GM12878 (cell line): Measurements from ENCODE around the gene FBXL19. TPM values are rescaled to one million over a fixed set of nuclear protein-coding genes. Genes with fewer than 3 reads are reported as not detected.
A peak's percentile ranks its signal among the peaks of the same experiment; 100 is the strongest.

ENCODE experiments used
- ATAC-seq: fragments of 200-7000 bp; cut with Tn5 transposase; 3 replicates; pipeline ENCODE4 v1.9.1; 2020; ENCODE audit warnings: mild to moderate bottlenecking, moderate library complexity
- BruUV-seq: library from RNA; stranded (reverse); fragments of 400-500 nt; replicated peaks from 2 replicates; lab custom pipeline; 2021; lab: Mats Ljungman, UMichigan
- CTCF ChIA-PET: fragments of 300-600 bp; sonication (Branson Sonifier 250); formaldehyde crosslinking; extraction: SDS; loops from one replicate; lab custom pipeline; 2021; ENCODE audit warnings: inconsistent platforms; lab: Yijun Ruan, JAX
- POLR2A ChIA-PET: fragments of 350-600 bp; formaldehyde crosslinking; extraction: SDS; loops from one replicate; lab custom pipeline; 2021; ENCODE audit warnings: inconsistent platforms; lab: Charles Lee
- RAD21 ChIA-PET: fragments of 300-600 bp; sonication (Branson Sonifier 250); formaldehyde crosslinking; loops from one replicate; lab custom pipeline; 2023; ENCODE audit warnings: antibody characterized with exemption; ENCODE audit not compliant: unreplicated experiment; lab: Charles Lee
- SMC1A ChIA-PET: fragments of 300-600 bp; sonication (Branson Sonifier 250); formaldehyde crosslinking; loops from one replicate; lab custom pipeline; 2023; ENCODE audit not compliant: unreplicated experiment, uncharacterized antibody; lab: Charles Lee
- DNase-seq: peaks from one replicate; pipeline ENCODE4 v3.0.0-alpha.2; 2011; ENCODE audit warnings: low read depth, low spot score
- FAIRE-seq: peaks from 3 replicates; lab custom pipeline; 2011; peaks lifted over from hg19 to GRCh38; lab: Jason Lieb, UNC
- H2AFZ ChIP-seq: 2 replicates; pipeline ENCODE4 v1.6.0; 2011; ENCODE audit warnings: low read depth, low read length, control low read depth; ENCODE audit not compliant: control insufficient read depth
- H3K27ac ChIP-seq: 2 replicates; pipeline ENCODE4 v1.5.1; 2011; ENCODE audit warnings: control low read depth; ENCODE audit not compliant: control insufficient read depth, insufficient read depth
- H3K27me3 ChIP-seq, 2 experiments: replicated peaks in 1 of 2; 2 replicates each; pipeline versions ENCODE4 v1.6.0 to v1.6.1; 2011; ENCODE audit warnings: low read length in 1 of 2; ENCODE audit not compliant: control insufficient read depth in 2 of 2, insufficient read depth in 2 of 2
- H3K36me3 ChIP-seq, 2 experiments: 2 replicates each; pipeline ENCODE4 v1.5.1; 2011; ENCODE audit warnings: low read length in 1 of 2; ENCODE audit not compliant: control insufficient read depth in 2 of 2, insufficient read depth in 2 of 2
- H3K4me1 ChIP-seq: 2 replicates; pipeline ENCODE4 v1.6.1; 2011; ENCODE audit warnings: mild to moderate bottlenecking, low read length, moderate library complexity, mixed read lengths; ENCODE audit not compliant: control insufficient read depth, insufficient read depth
- H3K4me2 ChIP-seq: 2 replicates; pipeline ENCODE4 v1.6.0; 2011; ENCODE audit warnings: control low read depth; ENCODE audit not compliant: control insufficient read depth, insufficient read depth
- H3K4me3 ChIP-seq: fragments of 200-600 bp; sonication (generic); 2 replicates; pipeline ENCODE4 v1.5.1; 2016
- H3K79me2 ChIP-seq: 2 replicates; pipeline ENCODE4 v1.6.0; 2011; ENCODE audit warnings: low read length; ENCODE audit not compliant: control insufficient read depth, insufficient read depth
- H3K9ac ChIP-seq: 2 replicates; pipeline ENCODE4 v1.8.0; 2011; ENCODE audit warnings: low read length, control low read depth, mixed read lengths; ENCODE audit not compliant: control insufficient read depth, insufficient read depth
- H3K9me3 ChIP-seq: replicated peaks from 3 replicates; pipeline ENCODE4 v1.5.1; 2011; ENCODE audit warnings: mild to moderate bottlenecking, low read length; ENCODE audit not compliant: control insufficient read depth, insufficient read depth
- H4K20me1 ChIP-seq: 2 replicates; pipeline ENCODE4 v1.6.0; 2011; ENCODE audit not compliant: control insufficient read depth, insufficient read depth
- CBX5 ChIP-seq: sonication (generic); IDR thresholded peaks from 2 replicates; pipeline ENCODE4 v1.6.1; 2016; ENCODE audit warnings: low read depth, moderate library complexity, mild to moderate bottlenecking, inconsistent platforms
- DPF2 ChIP-seq: fragments of 450-650 bp; IDR thresholded peaks from 2 replicates; pipeline ENCODE4 v1.6.1; 2017; ENCODE audit warnings: mild to moderate bottlenecking
- ESRRA ChIP-seq: IDR thresholded peaks from 2 replicates; pipeline ENCODE4 v1.6.1; 2012; ENCODE audit warnings: mild to moderate bottlenecking, low read length, improper control_type of control experiment
- HDAC2 ChIP-seq: fragments of 200-600 bp; sonication (generic); IDR thresholded peaks from 2 replicates; pipeline ENCODE4 v1.6.1; 2017
- KLF5 ChIP-seq: fragments of 450-650 bp; IDR thresholded peaks from 2 replicates; pipeline ENCODE4 v1.6.1; 2014; ENCODE audit warnings: mild to moderate bottlenecking; ENCODE audit not compliant: partially characterized antibody
- MLLT1 ChIP-seq: fragments of 450-650 bp; IDR thresholded peaks from 2 replicates; pipeline ENCODE4 v1.6.1; 2016; ENCODE audit warnings: mild to moderate bottlenecking
- NKRF ChIP-seq: fragments of 450-650 bp; conservative IDR thresholded peaks from 2 replicates; pipeline ENCODE4 v1.6.1; 2017; ENCODE audit warnings: mild to moderate bottlenecking, moderate library complexity
- NR2C1 ChIP-seq: fragments of 450-650 bp; IDR thresholded peaks from 2 replicates; pipeline ENCODE4 v1.6.1; 2017; ENCODE audit warnings: antibody characterized with exemption, mild to moderate bottlenecking, moderate library complexity
- NR2F1 ChIP-seq: fragments of 450-650 bp; conservative IDR thresholded peaks from 2 replicates; pipeline ENCODE4 v1.6.1; 2017; ENCODE audit warnings: mild to moderate bottlenecking
- POLR2A ChIP-seq: IDR thresholded peaks from 2 replicates; pipeline ENCODE4 v1.6.1; 2011; ENCODE audit warnings: low read depth, mild to moderate bottlenecking, low read length
- POU2F2 ChIP-seq: IDR thresholded peaks from 3 replicates; pipeline ENCODE4 v1.6.1; 2011; ENCODE audit warnings: low read depth, mild to moderate bottlenecking, low read length, borderline replicate concordance
- RAD21 ChIP-seq: IDR thresholded peaks from 2 replicates; pipeline ENCODE4 v1.6.1; 2011; ENCODE audit warnings: mild to moderate bottlenecking, low read depth, low read length, moderate library complexity; ENCODE audit not compliant: insufficient read depth
- SMARCA5 ChIP-seq: fragments of 450-650 bp; IDR thresholded peaks from 2 replicates; pipeline ENCODE4 v1.6.1; 2017; ENCODE audit warnings: mild to moderate bottlenecking
- TAF1 ChIP-seq: IDR thresholded peaks from 2 replicates; pipeline ENCODE4 v1.6.1; 2011; ENCODE audit warnings: mild to moderate bottlenecking, low read depth, low read length, borderline replicate concordance
- YY1 ChIP-seq: IDR thresholded peaks from 2 replicates; pipeline ENCODE4 v1.6.1; 2011; ENCODE audit warnings: low read depth, mild to moderate bottlenecking, low read length
- ZBTB33 ChIP-seq: fragments of 450-650 bp; IDR thresholded peaks from 2 replicates; pipeline ENCODE4 v1.6.1; 2017; ENCODE audit warnings: mild to moderate bottlenecking
- WGBS: methylation state at CpG from one replicate; pipeline ENCODE4 v1.1.6; 2016; ENCODE audit warnings: low lambda C conversion rate; ENCODE audit not compliant: insufficient replicate concordance, insufficient coverage; ENCODE audit errors: missing lambda C conversion rate; 5-methylcytosine and 5-hydroxymethylcytosine counted together
- in situ Hi-C: fragments of 300-500 bp; cut with MboI; formaldehyde crosslinking; loops from 9 replicates; pipeline ENCODE4 v1.14.3; 2018; ENCODE audit warnings: mixed read lengths
- intact Hi-C: fragments of 100-400 bp; cut with micrococcal nuclease; formaldehyde crosslinking; loops from one replicate; pipeline ENCODE4 v1.14.2; 2022; ENCODE audit not compliant: unreplicated experiment
- polyA plus RNA-seq, 11 experiments: library from polyadenylated mRNA; depleted of rRNA in 4 of 11; unstranded in 6 of 11; stranded (reverse) in 5 of 11; fragments of >200 nt; fragmentation: Nextera tagmentation in 4 of 11; fragmentation: Illumina TruSeq in 1 of 11; extraction: Ambion mirVana in 4 of 11; extraction: Trizol in 1 of 11; gene quantifications; 1 replicate in 1 of 11; 2 replicates in 10 of 11; pipeline versions ENCODE4 v1.2.1 to v1.2.3, GENCODE V29; 2011 to 2016; ENCODE audit warnings: inconsistent platforms in 2 of 11, missing spikeins in 2 of 11, low read depth in 1 of 11
- total RNA-seq, 4 experiments: library from RNA; depleted of rRNA in 3 of 4; stranded (reverse); fragments of >200 nt in 3 of 4; fragmentation: Illumina TruSeq in 1 of 4; extraction: Trizol in 1 of 4; gene quantifications; 2 replicates each; pipeline versions ENCODE4 v1.2.1 to v1.2.3, GENCODE V29; 2013 to 2021

Gene FBXL19
- total and polyA plus RNA-seq, 10 of the 15 experiments (the other 5 are each of a cell fraction or from before 2014, with no cell fraction given) = 0.02 to 32.1 (median 6.8) TPM; not detected in 1

GRCh38 chr16:30902029-30902972 lies 21.1 kb upstream of the FBXL19 start:
- Histone ChIP-seq H2AFZ (peak overlapping the region; percentile 92), H3K79me2 (no peaks in the 10 kb centered on the region), H3K4me2 (peak overlapping the region; percentile 95), H3K9ac (peak overlapping the region; percentile 73; the same call in 1 of the 2 replicates), H3K27ac (peak overlapping the region; percentile 46; the same call in 1 of the 2 replicates), H3K9me3 (peaks cover 2% of the 10 kb centered on the region; the same call in 2 of the 3 replicates), H3K36me3 (no peaks in the 10 kb centered on the region), H4K20me1 (no peaks in the 10 kb centered on the region; the same call in 1 of the 2 replicates), H3K27me3 (no peaks in the 10 kb centered on the region), H3K4me1 (peaks cover 27% of the 10 kb centered on the region), H3K4me3 (peak overlapping the region; percentile 58; the same call in 1 of the 2 replicates)
- SMC1A ChIA-PET = interaction anchor here (0.7 to 8.8 kb wide), 13 partner anchors 10 to 205 kb away, joined by 3 to 146 read pairs (median 4); no protein-coding TSS in a partner anchor
- ATAC-seq (peak; percentile 90), FAIRE-seq (no peak), DNase-seq (no peak)
- POLR2A ChIA-PET = interaction anchor here (0.5 to 2.7 kb wide), 9 partner anchors 12 to 633 kb away, joined by 3 to 13 read pairs (median 6); no protein-coding TSS in a partner anchor
- CTCF ChIA-PET = interaction anchor here (0.5 to 7.5 kb wide), 25 partner anchors 9 to 1494 kb away, joined by 3 to 174 read pairs (median 3); no protein-coding TSS in a partner anchor
- RAD21 ChIA-PET = interaction anchor here (0.6 to 4.0 kb wide), 17 partner anchors 9 to 126 kb away, joined by 3 to 88 read pairs (median 4); partner anchors contain the start of genes BCL7C and SETD1A
- intact Hi-C loops = loop anchor here (1.0 kb wide), 1 partner anchor 58 kb away; no protein-coding TSS in a partner anchor
- 9% methylated on average over 71 of the region's 99 CpGs for WGBS
- in situ Hi-C loops = no loop called here
- no TSS peak for BruUV-seq
- TF ChIP-seq MLLT1 = peak; percentile 63; the same call in 1 of the 2 replicates
- 0 out of 2 replicates have a peak, but pooled peaks have one; percentile 39 for TF ChIP-seq DPF2
- TF ChIP-seq NR2F1 = peak; percentile 63
- peak; percentile 90 for TF ChIP-seq SMARCA5
- TF ChIP-seq RAD21 = peak; percentile 46
- no peak for TF ChIP-seq POU2F2
- peak; percentile 47; the same call in 1 of the 2 replicates for TF ChIP-seq YY1
- TF ChIP-seq HDAC2 = no peak
- TF ChIP-seq TAF1 = no peak
- no peak for TF ChIP-seq ESRRA
- no peak for TF ChIP-seq ZBTB33
- TF ChIP-seq NKRF = peak; percentile 77
- no peak for TF ChIP-seq NR2C1
- peak; percentile 70 for TF ChIP-seq POLR2A
- no peak for TF ChIP-seq CBX5
- no peak for TF ChIP-seq KLF5
